ENCODE results near the gene IQSEC3.

The IQSEC3 gene

GRCh38 chr12:129001-129400 is 62.4 kb downstream of the IQSEC3 start (continued):
- no peak for TF ChIP-seq ZNF530 (tag by site-specific recombination; IDR thresholded peaks at IDR 0.05; ENCODE audit: low read depth)
- TF ChIP-seq ZNF555 (tag by site-specific recombination; conservative IDR thresholded peaks at IDR 0.05) = no peak
- TF ChIP-seq BCL11A (tag by site-specific recombination; IDR thresholded peaks at IDR 0.05; ENCODE audit: low read depth) = no peak

GRCh38 chr12:130519-130918 is 64.0 kb downstream of the IQSEC3 start:
- H3K36me3 ChIP-seq (ENCODE audit: control insufficient read depth in 2 of 2, insufficient read depth in 1 of 2, low read length in 2 of 2) = no peaks in the 10 kb centered on the region
- no peak for TF ChIP-seq REST (tag by site-specific recombination; IDR thresholded peaks at IDR 0.05)
- TF ChIP-seq PRDM6 (tag by site-specific recombination; IDR thresholded peaks at IDR 0.05) = no peak
- no peak for TF ChIP-seq ZBTB8A (tag by site-specific recombination; IDR thresholded peaks at IDR 0.05)
- TF ChIP-seq SP7 (tag by site-specific recombination; IDR thresholded peaks at IDR 0.05) = no peak
- H3K27ac ChIP-seq (ENCODE audit: extremely low read depth, low read depth, low read length) = no peak overlapping the region
- ChIA-PET CTCF (no interaction called here), POLR2A (no interaction called here)
- H3K4me1 ChIP-seq (ENCODE audit: control insufficient read depth, insufficient read depth, low read length) = no peaks in the 10 kb centered on the region
- no peak overlapping the region for H3K4me3 ChIP-seq (ENCODE audit: low read depth, low read length)
- H3K9me3 ChIP-seq (ENCODE audit: control insufficient read depth, insufficient read depth, low read depth, low read length) = no peaks in the 10 kb centered on the region

- H3K9me3 ChIP-seq (ENCODE audit: control insufficient read depth, insufficient read depth, low read depth, low read length) = no peaks in the 10 kb centered on the region
- H3K4me3 ChIP-seq (ENCODE audit: low read depth, low read length) = no peak overlapping the region
- POLR2A ChIA-PET = no interaction called here
- CTCF ChIA-PET = no interaction called here
- H3K4me1 ChIP-seq (ENCODE audit: control insufficient read depth, insufficient read depth, low read length) = no peaks in the 10 kb centered on the region
- no peak overlapping the region for H3K27ac ChIP-seq (ENCODE audit: extremely low read depth, low read depth, low read length)
- TF ChIP-seq ZNF580 (tag by site-specific recombination; IDR thresholded peaks at IDR 0.05) (no peak), ZNF510 (tag by site-specific recombination; IDR thresholded peaks at IDR 0.05; ENCODE audit: insufficient replicate concordance) (no peak), ELK4 (IDR thresholded peaks at IDR 0.05; ENCODE audit: borderline replicate concordance, low read depth, low read length) (no peak), TCF7L2 (IDR thresholded peaks at IDR 0.05; ENCODE audit: borderline replicate concordance, low read depth, low read length) (no peak), ZNF658 (tag by site-specific recombination; IDR thresholded peaks at IDR 0.05) (no peak), ZNF555 (tag by site-specific recombination; conservative IDR thresholded peaks at IDR 0.05) (no peak), ZNF501 (tag by site-specific recombination; IDR thresholded peaks at IDR 0.05) (no peak), GLI2 (tag by site-specific recombination; IDR thresholded peaks at IDR 0.05; ENCODE audit: borderline replicate concordance, low read depth) (no peak), ZNF654 (tag by site-specific recombination; IDR thresholded peaks at IDR 0.05; ENCODE audit: low read depth) (no peak), KLF16 (tag by site-specific recombination; IDR thresholded peaks at IDR 0.05) (no peak), ZNF274 (IDR thresholded peaks at IDR 0.05; ENCODE audit: low read length) (no peak), ZNF274 (tag by site-specific recombination; IDR thresholded peaks at IDR 0.05; ENCODE audit: borderline replicate concordance) (no peak)
- H3K36me3 ChIP-seq (ENCODE audit: control insufficient read depth in 2 of 2, insufficient read depth in 1 of 2, low read length in 2 of 2) = no peaks in the 10 kb centered on the region
Measured at GRCh38 chr12:131008-131407, 64.4 kb downstream of the IQSEC3 start.
